WI38 (cell line): ENCODE results near the gene SASH1.
"Not testable (repeated sequence)": the region's sequence is repeated elsewhere in the genome, so short reads cannot be mapped to it uniquely, and the experiment has no call there.

ENCODE experiments used
- H3K4me3 ChIP-seq: 2 replicates; pipeline ENCODE4 v1.5.1; 2011; ENCODE audit warnings: low read depth, mild to moderate bottlenecking, control low read depth, low read length
- TF ChIP-seq, protein P1 (sequence below): IDR thresholded peaks from 2 replicates; pipeline ENCODE4 v1.5.1; 2012; ENCODE audit warnings: low read depth, mild to moderate bottlenecking, control low read depth, low read length

Gene SASH1

DNA sequence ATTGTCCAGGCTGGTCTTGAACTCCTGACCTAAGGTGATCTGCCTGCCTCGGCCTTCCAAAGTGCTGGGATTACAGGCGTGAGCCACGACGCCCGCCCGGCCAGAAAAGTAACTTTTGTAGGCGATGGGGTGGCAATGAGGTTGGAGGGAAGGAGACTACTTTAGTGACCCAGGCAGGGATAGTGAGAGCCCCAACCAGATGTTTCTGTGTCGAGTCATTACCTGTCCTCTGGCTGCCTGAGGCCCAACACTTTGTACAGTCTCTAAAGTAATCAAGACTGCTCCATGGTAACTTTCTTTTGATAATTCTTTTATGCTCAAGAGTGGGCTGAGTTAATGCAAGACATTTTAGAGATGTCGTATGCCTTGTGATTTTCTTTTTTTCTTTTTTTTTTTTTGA lies 6.8 kb downstream of the SASH1 start:
- TF ChIP-seq, protein P1, sequence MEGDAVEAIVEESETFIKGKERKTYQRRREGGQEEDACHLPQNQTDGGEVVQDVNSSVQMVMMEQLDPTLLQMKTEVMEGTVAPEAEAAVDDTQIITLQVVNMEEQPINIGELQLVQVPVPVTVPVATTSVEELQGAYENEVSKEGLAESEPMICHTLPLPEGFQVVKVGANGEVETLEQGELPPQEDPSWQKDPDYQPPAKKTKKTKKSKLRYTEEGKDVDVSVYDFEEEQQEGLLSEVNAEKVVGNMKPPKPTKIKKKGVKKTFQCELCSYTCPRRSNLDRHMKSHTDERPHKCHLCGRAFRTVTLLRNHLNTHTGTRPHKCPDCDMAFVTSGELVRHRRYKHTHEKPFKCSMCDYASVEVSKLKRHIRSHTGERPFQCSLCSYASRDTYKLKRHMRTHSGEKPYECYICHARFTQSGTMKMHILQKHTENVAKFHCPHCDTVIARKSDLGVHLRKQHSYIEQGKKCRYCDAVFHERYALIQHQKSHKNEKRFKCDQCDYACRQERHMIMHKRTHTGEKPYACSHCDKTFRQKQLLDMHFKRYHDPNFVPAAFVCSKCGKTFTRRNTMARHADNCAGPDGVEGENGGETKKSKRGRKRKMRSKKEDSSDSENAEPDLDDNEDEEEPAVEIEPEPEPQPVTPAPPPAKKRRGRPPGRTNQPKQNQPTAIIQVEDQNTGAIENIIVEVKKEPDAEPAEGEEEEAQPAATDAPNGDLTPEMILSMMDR = no peak
- H3K4me3 ChIP-seq = no peak overlapping the region

DNA sequence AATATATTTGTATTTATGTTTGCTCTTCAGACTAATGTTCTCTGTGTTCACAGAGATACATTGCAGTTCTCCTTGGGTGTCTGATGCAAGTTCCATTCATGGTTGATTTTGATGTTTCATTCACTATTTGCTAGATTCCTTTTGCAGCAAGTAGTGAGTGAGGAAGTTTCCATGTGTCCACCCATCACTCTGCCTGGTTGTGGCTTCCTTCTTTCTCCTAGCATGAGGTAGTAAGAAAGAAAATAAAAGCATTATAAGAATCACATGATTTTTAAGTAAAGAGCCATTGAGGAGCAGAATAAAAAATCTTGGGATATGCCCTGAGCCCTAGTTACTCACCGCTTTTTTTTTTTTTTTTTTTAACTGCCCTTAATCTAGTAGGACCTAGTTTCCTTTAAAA lies 8.7 kb downstream of the SASH1 start:
- no peak overlapping the region for H3K4me3 ChIP-seq
- TF ChIP-seq, protein P1 = no peak

DNA sequence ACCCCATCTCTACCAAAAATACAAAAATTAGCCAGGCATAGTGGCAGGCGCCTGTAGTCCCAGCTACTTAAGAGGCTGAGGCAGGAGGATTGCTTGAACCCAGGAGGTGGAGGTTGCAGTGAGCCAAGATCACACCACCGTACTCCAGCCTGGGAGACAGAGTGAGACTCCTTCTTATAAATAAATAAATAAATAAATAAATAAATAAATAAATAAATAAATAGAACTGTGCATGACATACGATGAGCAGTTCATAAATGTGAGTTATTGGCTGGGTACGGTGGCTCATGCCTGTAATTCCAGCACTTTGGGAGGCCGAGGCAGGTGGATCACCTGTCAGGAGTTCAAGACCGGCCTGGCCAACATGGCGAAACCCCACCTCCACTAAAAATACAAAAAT lies 9.8 kb downstream of the SASH1 start:
- H3K4me3 ChIP-seq = not testable (repeated sequence)

DNA sequence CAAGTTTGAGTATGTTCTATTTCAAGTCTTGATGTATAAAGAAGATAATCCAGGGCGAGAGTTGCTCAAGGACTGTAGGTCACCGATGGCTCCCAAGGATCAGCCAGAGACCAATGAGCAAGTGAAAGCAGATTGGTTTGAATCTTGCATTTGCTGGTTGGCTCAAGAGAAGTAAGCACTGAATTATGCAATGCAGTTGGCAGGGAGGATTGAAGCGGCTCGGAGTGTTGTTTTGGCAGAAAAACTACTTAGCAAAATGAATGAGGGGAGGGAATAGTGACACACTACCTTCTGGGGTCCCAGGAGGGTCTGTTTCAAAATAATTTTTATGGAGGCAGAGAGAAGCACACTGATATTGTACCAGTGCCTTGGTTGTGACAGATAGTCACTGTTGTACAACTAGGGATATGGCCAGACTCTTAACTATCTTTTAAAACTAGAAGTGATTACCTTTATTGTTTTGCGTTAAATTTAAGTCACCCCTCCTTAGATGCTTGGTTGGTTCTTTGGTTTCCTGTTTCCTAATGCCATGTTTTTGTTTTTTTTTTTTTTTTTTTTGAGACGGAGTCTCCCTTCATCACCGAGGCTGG lies 15.7 kb downstream of the SASH1 start:
- no peak overlapping the region for H3K4me3 ChIP-seq
- TF ChIP-seq, protein P1 = no peak

DNA sequence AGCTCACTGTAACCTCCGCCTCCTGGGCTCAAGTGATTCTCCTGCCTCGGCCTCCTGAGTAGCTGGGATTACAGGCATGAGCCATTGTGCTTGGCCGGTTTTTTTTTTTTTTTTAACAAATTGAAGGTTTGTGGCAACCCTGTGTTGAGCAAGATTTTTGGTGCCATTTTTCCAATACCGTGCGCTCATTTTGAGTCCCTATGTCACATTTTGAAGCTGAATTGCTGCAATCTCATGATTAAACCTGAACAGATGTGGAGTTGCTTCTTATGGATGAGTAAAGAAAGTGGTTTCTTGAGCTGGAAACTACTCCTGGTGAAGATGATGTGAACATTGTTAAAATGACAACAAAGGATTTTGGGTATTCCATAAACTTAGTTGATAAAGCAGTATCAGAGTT lies 16.6 kb downstream of the SASH1 start:
- TF ChIP-seq, protein P1 = no peak
- H3K4me3 ChIP-seq = no peak overlapping the region

DNA sequence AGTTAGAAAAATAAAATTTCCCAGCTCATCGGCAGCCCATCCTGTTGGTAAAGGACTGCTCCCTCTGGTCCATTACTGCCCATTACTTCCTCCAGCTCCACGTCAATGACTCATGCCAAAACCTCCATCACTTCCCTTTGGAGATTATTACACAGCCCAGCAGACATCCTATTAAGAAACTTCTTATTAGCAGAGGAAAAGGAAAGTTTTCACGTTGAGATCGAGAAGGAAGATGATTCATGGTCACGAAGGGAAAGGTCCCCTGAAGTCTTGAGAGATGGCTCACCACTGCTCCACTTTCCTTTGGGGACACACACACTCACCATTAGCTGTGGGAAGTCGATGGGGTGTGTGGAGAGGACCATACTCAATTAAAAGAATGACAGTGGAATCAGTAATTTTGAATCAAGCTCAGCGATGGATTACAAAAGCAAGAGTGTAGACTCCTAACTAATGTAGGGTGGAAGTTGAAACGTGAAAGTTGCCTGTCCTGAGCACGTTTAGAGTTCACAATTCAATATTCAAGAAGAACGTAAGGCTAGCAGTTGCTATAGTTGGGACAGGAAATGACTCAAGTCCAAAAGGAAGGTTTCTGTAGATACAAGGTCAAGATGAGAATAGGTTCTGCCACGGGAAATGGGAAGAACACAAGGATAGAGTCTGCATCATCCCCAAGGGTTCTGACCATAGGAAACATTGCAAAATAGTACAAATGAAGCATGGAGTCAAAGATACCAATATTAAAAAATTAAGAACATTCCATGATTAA lies 21.6 kb downstream of the SASH1 start:
- TF ChIP-seq, protein P1 = no peak
- H3K4me3 ChIP-seq = peak overlapping the region; percentile 30; the same call in 1 of the 2 replicates

DNA sequence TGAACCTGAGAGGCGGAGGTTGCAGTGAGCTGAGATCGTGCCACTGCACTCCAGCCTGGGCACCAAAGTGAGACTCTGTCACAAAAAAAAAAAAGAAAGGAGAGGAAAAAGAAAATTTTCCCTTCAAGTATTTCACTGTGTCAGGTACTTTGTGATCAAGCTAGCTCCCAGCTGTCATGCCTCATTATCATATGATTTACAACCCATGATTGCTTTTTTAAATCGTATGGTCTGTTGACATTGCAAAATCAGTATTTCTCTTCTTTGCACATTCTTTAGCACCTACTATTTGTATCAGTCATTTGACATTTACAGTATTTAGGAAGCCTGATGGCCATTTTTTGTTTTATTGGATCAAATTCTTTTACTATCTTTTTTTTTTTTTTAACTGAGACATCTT lies 22.4 kb downstream of the SASH1 start:
- TF ChIP-seq, protein P1 = no peak
- H3K4me3 ChIP-seq = no peak overlapping the region
